ENCODE results near the gene RBBP7.

Gene RBBP7

DNA sequence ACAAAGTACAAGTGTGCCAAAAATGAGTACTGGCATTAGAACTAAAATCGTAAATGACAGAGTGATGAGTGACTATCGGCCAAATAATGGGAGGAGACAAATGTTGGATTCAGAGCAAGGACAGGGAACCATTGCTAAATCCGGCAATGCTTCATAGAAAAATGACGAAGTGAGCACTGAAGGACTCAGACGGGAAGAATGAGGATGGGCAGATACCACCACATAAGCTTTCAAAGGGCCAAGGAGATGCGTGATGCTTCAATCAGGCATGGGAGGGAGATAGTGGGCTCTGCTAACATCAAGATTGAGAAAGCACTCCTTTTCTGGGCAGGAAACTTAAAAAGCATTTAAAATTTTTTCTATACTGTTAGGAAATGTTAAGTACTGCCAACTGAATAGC lies 21.6 kb downstream of the RBBP7 start:
- H3K4me3 Mint-ChIP-seq = no peak overlapping the region
- H3K27ac Mint-ChIP-seq = no peak overlapping the region
- no peaks in the 10 kb centered on the region for H3K9me3 Mint-ChIP-seq
- H3K4me1 Mint-ChIP-seq (ENCODE audit: low read depth) = peaks cover 24% of the 10 kb centered on the region
- H3K27me3 Mint-ChIP-seq = no peaks in the 10 kb centered on the region
- peaks cover 52% of the 10 kb centered on the region for H3K36me3 Mint-ChIP-seq (ENCODE audit: low read depth)

DNA sequence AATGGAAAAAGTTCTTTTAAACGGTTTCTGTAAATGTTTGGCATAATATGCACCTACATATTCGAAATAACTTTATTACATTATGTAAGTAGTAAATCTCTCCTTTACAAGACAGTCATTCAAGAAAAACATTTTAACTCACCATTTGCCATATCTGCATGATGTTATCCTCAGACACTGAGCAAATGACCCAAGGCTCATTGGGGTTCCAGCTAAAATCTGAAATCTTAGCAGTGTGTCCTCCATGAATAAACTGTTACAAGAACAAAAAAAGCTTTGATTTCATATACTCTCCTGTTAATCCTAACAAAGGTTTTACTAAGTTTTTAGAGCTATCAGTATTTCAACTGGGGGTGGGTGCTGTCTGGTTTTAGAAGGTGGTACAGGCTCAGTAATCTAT lies 24.5 kb downstream of the RBBP7 start:
- peaks cover 15% of the 10 kb centered on the region for H3K4me1 Mint-ChIP-seq (ENCODE audit: low read depth)
- H3K27ac Mint-ChIP-seq = no peak overlapping the region
- no peaks in the 10 kb centered on the region for H3K27me3 Mint-ChIP-seq
- H3K9me3 Mint-ChIP-seq = no peaks in the 10 kb centered on the region
- H3K36me3 Mint-ChIP-seq (ENCODE audit: low read depth) = peaks cover 38% of the 10 kb centered on the region
- no peak overlapping the region for H3K4me3 Mint-ChIP-seq

DNA sequence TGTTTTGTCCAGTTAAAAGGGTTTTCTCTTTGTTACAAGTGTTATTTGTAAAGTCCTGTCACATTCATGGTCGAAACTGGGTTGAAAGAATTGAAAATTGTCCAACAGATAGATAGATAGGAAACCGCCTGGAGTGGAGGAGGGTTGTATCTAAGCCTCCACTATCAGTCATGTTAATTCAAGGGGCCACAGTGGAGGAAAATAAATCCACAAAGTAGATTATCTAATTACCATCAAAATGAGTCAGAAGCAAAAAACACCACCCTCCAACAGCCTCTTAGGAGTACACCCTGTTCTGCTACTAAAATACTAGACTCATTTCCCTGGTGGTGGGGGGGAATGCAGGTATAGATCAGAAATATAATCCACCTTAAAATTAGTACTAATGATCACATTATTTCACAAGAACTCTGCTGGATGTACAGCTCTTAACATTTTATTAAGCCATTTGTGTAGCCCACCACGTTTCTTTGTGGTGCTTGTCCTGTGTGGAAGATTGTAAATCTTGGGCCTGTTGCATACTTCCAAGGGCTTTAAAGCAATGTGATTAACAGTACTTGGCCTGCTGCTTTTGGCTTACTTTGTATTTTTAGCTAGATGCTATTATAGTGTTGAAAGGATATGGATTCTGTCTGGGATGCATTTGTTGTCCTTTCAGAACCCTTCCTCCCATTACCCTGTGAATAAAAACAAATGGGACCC lies 26.8 kb downstream of the RBBP7 start:
- Mint-ChIP-seq H3K4me1 (ENCODE audit: low read depth) (peaks cover 10% of the 10 kb centered on the region), H3K27me3 (no peaks in the 10 kb centered on the region), H3K36me3 (ENCODE audit: low read depth) (peaks cover 22% of the 10 kb centered on the region), H3K9me3 (no peaks in the 10 kb centered on the region), H3K4me3 (no peak overlapping the region), H3K27ac (peak overlapping the region; percentile 65)

DNA sequence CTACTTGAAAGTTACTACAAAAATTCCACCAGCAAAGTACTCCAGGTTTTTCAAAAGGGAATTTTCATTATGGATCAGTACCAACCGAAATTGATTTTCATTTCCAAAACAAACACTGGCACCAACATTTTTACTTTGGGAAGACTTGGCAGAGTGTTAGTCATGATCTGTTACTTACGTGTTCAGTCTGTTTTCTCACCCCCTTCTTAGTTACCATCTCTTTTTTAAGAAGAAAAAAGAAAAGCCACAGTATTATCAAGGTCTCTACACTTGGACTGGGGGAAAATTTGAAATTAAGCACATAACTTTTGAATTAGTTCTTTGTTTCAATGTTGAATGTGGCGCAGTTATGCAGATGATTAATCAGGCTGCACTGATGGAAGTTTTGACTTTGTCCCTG lies 27.5 kb downstream of the RBBP7 start:
- Mint-ChIP-seq H3K27me3 (no peaks in the 10 kb centered on the region), H3K36me3 (ENCODE audit: low read depth) (peaks cover 20% of the 10 kb centered on the region), H3K27ac (peak overlapping the region; percentile 65), H3K4me3 (no peak overlapping the region), H3K9me3 (no peaks in the 10 kb centered on the region), H3K4me1 (ENCODE audit: low read depth) (peaks cover 9% of the 10 kb centered on the region)

DNA sequence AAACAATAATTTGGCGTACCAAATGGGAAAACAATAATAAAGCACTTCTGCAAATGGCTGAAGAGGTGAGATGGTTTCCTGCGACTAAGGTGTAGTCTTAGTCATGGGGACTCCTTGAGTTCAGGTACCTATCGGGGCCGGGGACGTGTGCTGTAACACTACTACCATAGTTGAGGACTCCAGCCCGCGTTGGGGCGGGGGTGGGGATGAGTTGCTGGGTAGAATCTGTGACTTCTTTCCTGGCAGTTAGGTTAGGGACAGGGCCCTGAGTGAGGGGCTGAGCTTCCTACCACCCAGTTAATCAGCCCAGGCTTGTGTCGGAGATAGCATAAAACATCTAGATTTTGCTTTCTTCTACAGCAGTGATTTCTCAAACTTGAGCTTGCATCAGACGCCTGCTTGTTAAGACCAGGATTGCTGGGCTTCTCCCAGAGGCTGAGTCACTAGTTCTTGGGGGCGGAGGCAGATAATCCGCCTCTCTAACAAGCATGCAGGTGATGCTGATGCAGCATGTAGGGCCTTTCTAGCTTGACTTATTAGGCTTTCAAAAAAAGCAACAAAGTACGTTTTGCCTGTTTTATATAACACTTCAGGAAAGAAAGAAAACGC lies 30.2 kb downstream of the RBBP7 start:
- Mint-ChIP-seq H3K9me3 (no peaks in the 10 kb centered on the region), H3K27me3 (no peaks in the 10 kb centered on the region), H3K36me3 (ENCODE audit: low read depth) (peaks cover 22% of the 10 kb centered on the region), H3K27ac (peak overlapping the region; percentile 65), H3K4me1 (ENCODE audit: low read depth) (peaks cover 9% of the 10 kb centered on the region), H3K4me3 (no peak overlapping the region)

DNA sequence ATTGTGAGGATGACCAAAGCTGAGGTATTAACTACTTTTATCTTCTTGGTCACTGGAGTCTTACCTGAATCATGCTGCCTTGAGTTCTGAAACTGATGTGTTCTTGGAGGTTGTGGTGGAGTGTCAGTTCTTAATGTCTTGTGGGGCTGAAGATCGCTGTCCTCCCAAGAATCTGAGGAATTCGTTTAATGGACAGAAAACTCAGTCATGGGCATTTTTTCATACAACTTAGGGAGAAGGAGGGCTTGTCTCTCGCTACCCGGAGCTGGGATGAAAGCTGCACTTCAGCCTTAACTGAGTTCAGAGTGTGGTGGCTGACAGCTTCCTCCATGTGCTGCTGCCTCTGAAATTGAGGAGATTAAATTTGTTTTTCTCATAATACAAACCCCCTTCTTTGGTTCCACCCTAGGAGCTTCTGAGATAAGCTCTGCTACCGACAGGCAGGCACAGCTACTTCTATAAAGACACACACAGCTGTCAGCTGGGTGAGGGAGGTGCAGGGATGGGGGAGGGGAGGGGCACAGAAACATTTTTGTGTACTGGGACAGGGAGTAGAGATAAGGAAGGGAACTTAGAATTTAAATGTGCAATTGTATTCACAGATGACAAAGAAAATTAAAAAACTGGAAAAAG lies 30.8 kb downstream of the RBBP7 start:
- Mint-ChIP-seq H3K27me3 (no peaks in the 10 kb centered on the region), H3K27ac (no peak overlapping the region), H3K4me3 (no peak overlapping the region), H3K9me3 (no peaks in the 10 kb centered on the region), H3K36me3 (ENCODE audit: low read depth) (peaks cover 19% of the 10 kb centered on the region), H3K4me1 (ENCODE audit: low read depth) (peaks cover 9% of the 10 kb centered on the region)

DNA sequence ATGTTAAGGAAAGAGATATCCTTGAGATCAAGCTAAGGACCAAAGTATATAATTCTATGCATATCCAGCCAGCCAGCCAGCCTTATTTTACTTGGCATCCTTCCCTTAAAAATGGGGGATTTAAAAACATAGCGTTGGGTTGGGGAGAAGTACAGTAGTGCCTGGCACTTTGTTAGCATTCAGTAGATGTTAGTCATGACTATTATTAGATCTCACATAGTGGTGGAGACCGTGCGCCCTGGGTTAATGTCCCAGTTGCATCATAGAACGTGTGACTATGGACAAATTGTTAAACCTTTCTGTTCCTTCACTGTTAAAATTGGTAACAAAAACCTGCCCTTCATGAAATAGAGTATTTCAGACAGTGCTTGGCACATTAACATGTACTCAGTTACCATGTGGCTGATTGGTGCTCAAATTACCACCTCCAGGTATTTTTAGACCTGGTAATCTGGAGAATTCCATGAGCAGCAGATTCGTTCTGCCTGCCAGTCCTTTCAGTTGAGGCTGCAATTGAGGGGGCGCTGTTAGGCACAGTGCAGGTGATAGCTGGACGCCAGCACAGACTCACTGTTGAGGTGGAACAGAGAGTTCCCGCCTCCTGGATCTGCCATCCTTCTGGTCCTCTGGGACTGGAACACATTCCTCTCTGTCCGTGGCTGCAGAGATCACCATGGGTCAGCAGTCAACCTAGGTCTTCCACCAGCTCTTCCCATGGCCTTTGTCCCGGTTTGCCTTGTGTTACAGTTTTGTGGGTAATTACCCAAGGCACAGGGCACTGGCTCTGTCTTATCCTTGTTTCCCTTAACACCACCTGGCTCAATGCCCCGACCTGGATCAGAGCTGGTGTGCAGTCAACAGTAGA lies 31.7 kb downstream of the RBBP7 start:
- H3K36me3 Mint-ChIP-seq (ENCODE audit: low read depth) = peaks cover 26% of the 10 kb centered on the region
- no peak overlapping the region for H3K27ac Mint-ChIP-seq
- H3K4me3 Mint-ChIP-seq = no peak overlapping the region

DNA sequence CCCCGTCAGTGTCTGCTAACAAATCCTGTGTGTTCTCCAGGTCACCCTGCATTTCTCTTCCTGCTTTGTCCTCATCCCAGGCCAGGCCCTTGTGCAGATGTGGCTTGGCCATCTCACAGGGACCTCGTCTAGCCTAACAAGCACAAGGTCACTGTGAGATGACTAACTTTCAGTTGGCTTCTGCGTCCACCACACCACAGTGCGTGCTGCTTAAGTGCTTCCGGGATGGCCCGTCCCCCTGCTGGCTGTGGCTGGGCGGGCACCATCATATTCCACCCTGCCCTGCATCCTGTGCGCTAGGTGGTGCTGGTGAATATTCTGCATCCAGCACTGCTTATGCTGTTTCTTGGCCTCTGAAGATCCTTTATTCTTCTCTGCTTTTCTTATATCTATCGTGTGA lies 33.8 kb downstream of the RBBP7 start:
- peaks cover 31% of the 10 kb centered on the region for H3K36me3 Mint-ChIP-seq (ENCODE audit: low read depth)
- no peak overlapping the region for H3K27ac Mint-ChIP-seq
- no peaks in the 10 kb centered on the region for H3K27me3 Mint-ChIP-seq
- H3K4me1 Mint-ChIP-seq (ENCODE audit: low read depth) = no peaks in the 10 kb centered on the region
- no peaks in the 10 kb centered on the region for H3K9me3 Mint-ChIP-seq
- H3K4me3 Mint-ChIP-seq = no peak overlapping the region

More for the DNA sequence above, 31.7 kb downstream of the RBBP7 start:
- peaks cover 6% of the 10 kb centered on the region for H3K4me1 Mint-ChIP-seq (ENCODE audit: low read depth)
- H3K9me3 Mint-ChIP-seq = no peaks in the 10 kb centered on the region
- no peaks in the 10 kb centered on the region for H3K27me3 Mint-ChIP-seq

DNA sequence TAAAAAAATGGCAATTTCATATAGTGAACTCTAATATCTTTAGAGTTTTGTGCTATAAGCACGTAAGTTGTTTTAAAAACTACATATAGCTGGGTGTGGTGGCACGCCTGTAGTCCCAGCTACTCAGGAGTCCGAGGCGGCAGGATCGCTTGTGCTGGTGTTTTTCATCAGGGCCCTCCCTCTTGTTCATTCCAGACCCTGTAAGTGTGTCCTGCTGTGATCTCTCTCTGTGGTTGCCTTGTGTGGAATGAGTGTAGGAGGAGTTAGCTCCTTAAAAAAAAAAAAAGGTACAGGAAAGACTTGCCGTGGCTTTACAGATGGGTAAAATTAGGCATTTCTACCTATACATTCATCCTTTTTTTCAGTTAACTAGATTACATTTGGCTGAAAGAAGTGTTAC lies 35.4 kb downstream of the RBBP7 start:
- H3K27ac Mint-ChIP-seq = no peak overlapping the region

DNA sequence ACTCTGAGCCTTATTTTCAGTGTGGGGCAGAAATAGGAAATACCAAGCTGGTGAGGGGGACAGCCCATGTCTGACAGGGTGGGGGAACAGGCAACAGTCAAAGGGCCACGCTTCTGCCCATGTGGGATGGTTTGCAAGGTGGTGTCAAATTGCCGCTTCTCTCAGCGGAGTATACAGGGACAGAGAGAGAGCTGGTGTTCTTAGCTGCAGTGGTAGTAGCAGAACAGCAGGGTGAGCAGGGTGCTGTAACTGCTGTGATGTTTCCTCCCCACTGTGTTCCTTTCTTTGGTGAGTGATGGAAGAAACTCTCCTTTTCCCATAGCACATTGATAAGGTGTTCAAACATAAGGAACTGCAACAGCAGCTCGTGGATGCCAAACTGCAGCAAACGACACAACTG lies 37.9 kb downstream of the RBBP7 start:
- H3K4me3 Mint-ChIP-seq = no peak overlapping the region
- peak overlapping the region; percentile 40 for H3K27ac Mint-ChIP-seq
- no peaks in the 10 kb centered on the region for H3K27me3 Mint-ChIP-seq
- H3K9me3 Mint-ChIP-seq = no peaks in the 10 kb centered on the region
- no peaks in the 10 kb centered on the region for H3K4me1 Mint-ChIP-seq (ENCODE audit: low read depth)
- H3K36me3 Mint-ChIP-seq (ENCODE audit: low read depth) = peaks cover 40% of the 10 kb centered on the region

More for the DNA sequence above, 35.4 kb downstream of the RBBP7 start:
- Mint-ChIP-seq H3K4me1 (ENCODE audit: low read depth) (no peaks in the 10 kb centered on the region), H3K36me3 (ENCODE audit: low read depth) (peaks cover 31% of the 10 kb centered on the region), H3K9me3 (no peaks in the 10 kb centered on the region), H3K4me3 (no peak overlapping the region), H3K27me3 (no peaks in the 10 kb centered on the region)

DNA sequence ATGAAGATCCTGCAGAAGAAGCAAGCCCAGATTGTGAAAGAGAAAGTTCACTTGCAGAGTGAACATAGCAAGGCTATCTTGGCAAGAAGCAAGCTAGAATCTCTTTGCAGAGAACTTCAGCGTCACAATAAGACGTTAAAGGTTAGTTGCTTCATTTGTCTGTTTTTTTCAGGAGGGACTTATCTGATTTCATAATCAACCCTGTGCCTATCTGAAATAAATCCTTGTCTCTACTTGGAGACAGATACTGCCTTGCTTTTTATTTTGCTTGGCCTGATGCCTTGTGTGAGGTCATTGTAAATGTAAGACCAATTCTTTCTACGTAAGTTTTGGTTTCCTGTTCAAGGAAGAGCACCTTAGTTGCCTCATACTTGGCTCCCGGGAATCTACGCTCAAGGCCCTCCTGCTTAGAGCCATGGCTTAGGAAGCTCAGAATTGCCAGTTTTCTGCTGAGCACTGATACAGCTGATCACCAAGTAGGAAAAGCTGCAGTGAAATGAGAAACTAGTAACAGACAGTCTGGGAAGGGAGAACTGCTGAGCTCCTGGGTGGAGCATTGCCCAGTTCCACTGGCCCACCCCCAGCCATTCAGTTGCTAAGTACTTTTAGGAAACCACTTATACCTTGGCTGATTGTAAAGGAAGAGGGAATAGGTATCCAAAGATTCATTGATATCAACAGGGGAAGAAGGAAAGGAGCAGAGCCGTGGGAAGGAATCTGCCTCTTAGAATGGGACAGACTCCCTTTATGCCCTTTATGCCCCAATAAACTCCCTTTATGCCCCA lies 41.8 kb downstream of the RBBP7 start:
- Mint-ChIP-seq H3K4me3 (no peak overlapping the region), H3K27ac (no peak overlapping the region), H3K36me3 (ENCODE audit: low read depth) (peaks cover 35% of the 10 kb centered on the region), H3K9me3 (no peaks in the 10 kb centered on the region), H3K4me1 (ENCODE audit: low read depth) (peaks cover 11% of the 10 kb centered on the region), H3K27me3 (no peaks in the 10 kb centered on the region)

DNA sequence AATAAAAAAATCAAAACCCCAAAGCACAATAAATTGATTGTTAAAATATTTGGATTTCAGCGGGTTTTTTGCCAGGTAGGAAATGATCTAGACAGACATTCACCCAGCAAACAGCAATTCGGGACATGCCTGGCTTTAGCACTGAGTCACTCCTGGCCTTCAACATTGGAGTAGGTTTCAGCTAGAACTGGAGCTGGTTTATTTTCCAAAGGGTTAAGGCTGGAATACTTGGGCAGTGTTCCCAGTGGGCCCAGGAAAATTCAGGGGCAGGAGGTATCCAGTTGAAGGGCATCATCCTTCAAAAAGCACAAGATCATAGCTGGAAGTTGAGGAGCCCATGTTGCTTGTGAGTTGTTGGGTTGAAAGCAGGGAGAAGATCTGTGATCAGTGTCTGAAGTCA lies 42.9 kb downstream of the RBBP7 start:
- Mint-ChIP-seq H3K4me1 (ENCODE audit: low read depth) (peaks cover 19% of the 10 kb centered on the region), H3K27ac (no peak overlapping the region), H3K27me3 (no peaks in the 10 kb centered on the region), H3K9me3 (no peaks in the 10 kb centered on the region), H3K36me3 (ENCODE audit: low read depth) (peaks cover 36% of the 10 kb centered on the region), H3K4me3 (no peak overlapping the region)

DNA sequence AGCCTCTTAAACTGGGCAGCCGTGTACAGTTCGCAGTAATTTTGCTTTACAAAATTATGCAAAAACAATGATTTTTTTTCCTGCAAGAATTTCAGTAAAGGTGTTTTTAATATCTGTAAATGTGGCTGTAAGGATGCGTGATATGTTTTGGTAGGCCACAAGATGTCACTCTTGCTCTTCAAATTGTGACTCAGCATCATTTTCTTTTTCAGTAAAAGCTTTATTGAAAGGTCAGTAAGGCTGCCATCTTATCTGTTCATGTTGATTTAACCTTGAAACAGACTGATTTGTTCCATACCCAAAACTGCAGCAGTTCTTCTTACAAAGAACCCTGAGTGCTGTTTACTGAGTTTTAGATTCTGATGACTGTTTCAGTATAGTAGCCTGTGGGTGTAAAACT lies 44.0 kb downstream of the RBBP7 start:
- Mint-ChIP-seq H3K27ac (no peak overlapping the region), H3K4me3 (no peak overlapping the region), H3K27me3 (no peaks in the 10 kb centered on the region), H3K4me1 (ENCODE audit: low read depth) (peaks cover 19% of the 10 kb centered on the region), H3K9me3 (no peaks in the 10 kb centered on the region), H3K36me3 (ENCODE audit: low read depth) (peaks cover 31% of the 10 kb centered on the region)

DNA sequence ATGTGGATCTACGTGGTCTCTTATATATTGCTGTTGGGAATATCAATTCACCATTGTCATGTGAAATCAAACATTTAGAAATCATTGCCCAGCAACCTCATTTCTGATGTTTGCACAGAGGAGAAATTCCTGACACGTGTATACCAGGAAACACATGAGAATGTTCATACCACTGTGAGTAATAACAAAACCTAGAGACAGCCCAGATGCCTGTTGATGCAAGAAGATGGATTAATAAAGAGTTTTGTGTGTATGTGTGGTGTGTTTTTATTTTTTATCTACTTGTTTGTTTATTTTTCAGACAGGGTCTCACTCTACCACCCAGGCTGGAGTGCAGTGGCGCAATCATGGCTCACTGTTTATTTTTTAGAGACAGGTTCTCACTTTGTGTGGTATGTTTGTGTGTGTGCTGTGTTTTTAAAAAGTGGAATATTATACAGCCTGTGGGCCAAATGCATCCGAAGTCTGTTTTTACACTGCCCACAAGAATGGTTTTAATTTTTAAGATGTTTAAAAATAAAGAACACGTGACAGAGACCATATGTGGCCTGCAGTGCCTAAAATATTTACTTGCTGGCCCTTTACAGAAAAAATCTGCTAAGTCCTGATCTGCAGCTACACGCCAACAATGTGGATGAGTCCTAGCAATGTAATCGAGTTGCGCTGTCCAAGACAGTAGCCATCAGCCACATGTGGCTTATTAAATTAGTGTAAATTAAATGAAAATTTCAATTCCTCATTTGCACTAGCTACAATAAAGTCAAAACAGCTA lies 44.7 kb downstream of the RBBP7 start:
- H3K36me3 Mint-ChIP-seq (ENCODE audit: low read depth) = peaks cover 31% of the 10 kb centered on the region
- no peak overlapping the region for H3K27ac Mint-ChIP-seq
- H3K27me3 Mint-ChIP-seq = no peaks in the 10 kb centered on the region
- no peak overlapping the region for H3K4me3 Mint-ChIP-seq
- H3K9me3 Mint-ChIP-seq = no peaks in the 10 kb centered on the region
- peaks cover 19% of the 10 kb centered on the region for H3K4me1 Mint-ChIP-seq (ENCODE audit: low read depth)
